Effector memory CD4-positive, alpha-beta T cell (primary cell): ENCODE results near the gene SEC14L5.

Experiments used
- DNase-seq, 3 donors: peaks; one replicate each; pipeline ENCODE4 v3.0.0-alpha.2; 2020
- H3K27ac ChIP-seq: 2 replicates; pipeline ENCODE4 v1.7.0; 2013; ENCODE audit warnings: mild to moderate bottlenecking, low read length, moderate library complexity; ENCODE audit not compliant: insufficient read depth, poor library complexity, severe bottlenecking
- H3K27me3 ChIP-seq: replicated peaks from 2 replicates; pipeline ENCODE4 v1.7.0; 2013; ENCODE audit warnings: mild to moderate bottlenecking, low read length; ENCODE audit not compliant: insufficient read depth, control insufficient read depth, poor library complexity, severe bottlenecking
- H3K36me3 ChIP-seq: 2 replicates; pipeline ENCODE4 v1.7.0; 2013; ENCODE audit warnings: mild to moderate bottlenecking, low read length, moderate library complexity; ENCODE audit not compliant: control insufficient read depth, insufficient read depth
- H3K4me1 ChIP-seq: 2 replicates; pipeline ENCODE4 v1.7.0; 2013; ENCODE audit warnings: low read length, mild to moderate bottlenecking; ENCODE audit not compliant: control insufficient read depth, insufficient read depth, poor library complexity, severe bottlenecking
- H3K4me3 ChIP-seq: 2 replicates; pipeline ENCODE4 v1.7.0; 2013; ENCODE audit warnings: low read length, low read depth, mild to moderate bottlenecking; ENCODE audit not compliant: insufficient read depth, poor library complexity, severe bottlenecking
- H3K9me3 ChIP-seq: 2 replicates; pipeline ENCODE4 v1.7.0; 2013; ENCODE audit warnings: mild to moderate bottlenecking, low read length, moderate library complexity; ENCODE audit not compliant: control insufficient read depth

SEC14L5 gene

DNA sequence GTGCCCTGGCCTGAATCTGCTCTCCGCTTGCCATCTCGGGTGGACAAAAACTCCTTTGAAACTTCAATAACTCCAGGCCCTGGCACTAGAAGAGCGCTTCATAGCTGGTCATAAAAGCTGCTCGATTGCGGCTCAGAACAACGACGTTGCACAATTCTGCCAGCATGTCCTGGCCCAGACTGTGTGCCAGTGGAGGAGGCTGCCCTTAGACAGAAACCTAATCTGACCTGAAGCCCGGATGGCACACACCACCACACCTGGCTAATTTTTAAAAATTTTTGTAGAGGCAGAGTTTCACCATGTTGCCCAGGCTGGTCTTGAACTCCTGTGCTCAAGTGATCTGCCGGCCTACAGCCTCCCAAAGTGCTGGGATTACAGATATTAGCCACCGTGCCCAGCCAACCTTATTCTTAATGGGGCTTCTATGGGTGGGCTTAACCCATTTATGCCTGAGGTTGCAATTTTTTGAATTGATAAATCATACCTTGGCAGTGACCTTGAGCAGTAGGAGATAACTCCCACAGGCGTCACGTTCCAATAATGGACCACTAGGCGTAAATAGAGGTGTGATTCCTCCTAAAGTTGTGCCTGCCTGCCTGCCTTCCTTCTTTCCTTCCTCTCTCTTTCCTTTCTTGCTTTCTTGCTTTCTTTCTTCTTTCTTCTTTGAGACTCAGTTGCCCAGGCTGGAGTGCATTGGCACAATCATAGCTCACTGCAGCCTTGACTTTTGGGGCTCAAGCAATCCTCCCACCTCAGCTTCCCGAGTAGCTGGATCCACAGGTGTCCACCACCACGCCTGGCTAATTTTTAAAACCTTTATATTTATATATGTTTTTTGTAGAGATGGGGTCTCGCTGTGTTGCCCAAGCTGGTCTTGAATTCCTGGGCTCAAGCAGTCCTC is 20.1 kb upstream of the SEC14L5 start:
- Histone ChIP-seq H3K4me3 (no peak overlapping the region), H3K27me3 (no peaks in the 10 kb centered on the region), H3K36me3 (no peaks in the 10 kb centered on the region), H3K27ac (no peak overlapping the region), H3K4me1 (peaks cover 7% of the 10 kb centered on the region), H3K9me3 (no peaks in the 10 kb centered on the region)
- DNase-seq, result no peak

DNA sequence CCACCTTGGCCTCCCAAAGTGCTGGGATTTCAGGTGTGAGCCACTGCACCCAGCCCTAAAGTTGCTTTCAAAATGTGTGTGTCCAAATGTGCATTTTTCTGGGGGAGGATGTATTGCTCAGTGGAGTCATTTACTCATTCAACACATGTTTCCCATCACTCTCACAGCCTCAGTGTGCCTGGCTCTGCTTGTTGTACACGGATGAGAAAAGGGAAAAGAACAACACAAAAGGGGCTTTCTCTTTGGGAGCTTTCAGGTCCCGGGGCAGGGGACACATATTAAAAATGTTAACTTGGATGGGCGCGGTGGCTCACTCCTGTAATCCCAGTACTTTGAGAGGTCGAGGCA is 19.5 kb upstream of the SEC14L5 start:
- Histone ChIP-seq H3K4me1 (peaks cover 7% of the 10 kb centered on the region), H3K9me3 (no peaks in the 10 kb centered on the region), H3K4me3 (no peak overlapping the region), H3K27me3 (no peaks in the 10 kb centered on the region), H3K36me3 (no peaks in the 10 kb centered on the region), H3K27ac (no peak overlapping the region)
- DNase-seq, result no peak

- H3K36me3 ChIP-seq, result no peaks in the 10 kb centered on the region
- no peaks in the 10 kb centered on the region for H3K9me3 ChIP-seq
- no peak overlapping the region for H3K4me3 ChIP-seq
- no peaks in the 10 kb centered on the region for H3K27me3 ChIP-seq
- H3K4me1 ChIP-seq, result peaks cover 7% of the 10 kb centered on the region
- no peak overlapping the region for H3K27ac ChIP-seq
- DNase-seq, result no peak
Measured at GRCh38 chr16:4940719-4941118, 17.4 kb upstream of the SEC14L5 start.

DNA sequence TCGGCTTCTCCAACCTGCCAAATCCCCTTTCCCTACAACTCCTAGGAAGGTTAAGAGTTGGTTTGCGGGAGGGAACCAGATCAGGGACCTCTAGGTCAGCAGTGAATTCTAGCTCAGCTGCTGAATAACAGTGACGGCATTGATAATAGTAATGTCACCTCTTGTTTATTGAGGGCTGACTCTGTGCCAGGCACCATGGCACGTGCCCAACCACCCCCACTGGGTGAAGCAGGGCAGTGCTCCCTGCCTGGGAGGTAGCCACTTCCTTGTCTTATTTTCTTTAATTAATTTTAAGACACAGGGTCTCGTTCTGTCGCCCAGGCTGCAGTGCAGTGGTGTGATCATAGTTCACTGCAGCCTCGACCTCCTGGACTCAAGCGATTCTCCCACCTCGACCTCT is 15.6 kb upstream of the SEC14L5 start:
- Histone ChIP-seq H3K36me3 (no peaks in the 10 kb centered on the region), H3K4me1 (no peaks in the 10 kb centered on the region), H3K27ac (no peak overlapping the region), H3K4me3 (no peak overlapping the region), H3K9me3 (no peaks in the 10 kb centered on the region), H3K27me3 (no peaks in the 10 kb centered on the region)
- no peak for DNase-seq

GRCh38 chr16:4944333-4945281 is 13.5 kb upstream of the SEC14L5 start:
- Histone ChIP-seq H3K4me1 (no peaks in the 10 kb centered on the region), H3K4me3 (no peak overlapping the region), H3K27ac (no peak overlapping the region)

GRCh38 chr16:4945560-4946502 is 12.3 kb upstream of the SEC14L5 start:
- Histone ChIP-seq H3K27me3 (no peaks in the 10 kb centered on the region), H3K9me3 (no peaks in the 10 kb centered on the region), H3K4me1 (no peaks in the 10 kb centered on the region), H3K36me3 (no peaks in the 10 kb centered on the region), H3K4me3 (no peak overlapping the region), H3K27ac (no peak overlapping the region)
- no peak for DNase-seq

More at GRCh38 chr16:4944333-4945281, 13.5 kb upstream of the SEC14L5 start:
- H3K27me3 ChIP-seq, result no peaks in the 10 kb centered on the region
- no peaks in the 10 kb centered on the region for H3K9me3 ChIP-seq
- DNase-seq, result no peak
- no peaks in the 10 kb centered on the region for H3K36me3 ChIP-seq

DNA sequence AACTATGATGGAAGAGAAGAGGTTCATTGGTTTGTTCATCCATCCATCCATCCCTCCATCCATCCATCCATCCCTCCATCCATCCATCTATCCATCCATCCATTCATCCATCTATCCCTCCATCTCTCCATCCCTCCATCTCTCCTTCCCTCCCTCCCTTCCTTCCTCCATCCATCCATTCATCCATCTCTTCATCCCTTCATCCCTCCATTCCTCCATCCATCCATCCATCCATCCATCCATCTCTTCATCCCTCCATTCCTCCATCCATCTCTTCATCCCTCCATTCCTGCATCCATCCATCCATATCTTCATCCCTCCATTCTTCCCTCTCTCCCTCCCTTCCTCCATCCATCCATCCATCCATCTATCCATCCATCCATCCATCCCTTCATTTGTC is 11.2 kb upstream of the SEC14L5 start:
- H3K27ac ChIP-seq, result no peak overlapping the region

DNA sequence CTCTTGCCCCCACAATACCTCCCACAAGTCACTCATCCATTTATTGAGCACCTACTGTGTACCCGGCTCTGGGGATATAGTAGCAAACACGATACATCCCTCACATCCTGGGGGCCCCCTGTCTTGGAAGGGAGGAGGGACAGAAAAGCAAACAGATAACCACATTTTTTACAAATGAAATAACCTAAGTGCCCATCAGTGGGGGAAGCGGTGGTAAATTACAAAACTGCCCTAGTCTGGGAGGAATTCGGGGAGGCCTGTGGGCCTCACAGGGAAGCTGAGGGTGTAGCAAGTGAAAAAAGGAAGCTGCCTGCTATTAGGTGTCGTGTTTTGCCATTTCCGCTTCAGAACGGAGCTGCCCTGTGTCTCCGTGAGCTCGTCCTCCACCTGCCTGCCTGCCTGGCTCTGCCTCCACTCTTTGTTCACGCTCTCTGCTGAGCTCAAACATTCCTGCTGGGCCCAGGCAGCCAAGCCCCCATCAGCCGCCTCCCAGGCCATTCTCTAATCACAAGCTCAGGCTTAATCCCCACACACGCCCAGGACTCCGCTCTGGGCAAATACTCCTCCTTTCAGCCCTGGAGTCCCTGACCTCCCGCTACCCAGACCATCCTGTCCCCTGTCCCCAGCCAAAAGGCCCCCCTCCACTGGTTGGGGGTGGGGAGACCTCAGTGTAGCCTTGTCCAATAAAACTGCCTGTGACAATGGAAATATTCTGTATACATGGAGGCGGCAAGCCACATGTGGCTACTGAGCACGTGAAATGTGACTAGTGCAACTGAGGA is 10.2 kb upstream of the SEC14L5 start:
- Histone ChIP-seq H3K9me3 (no peaks in the 10 kb centered on the region), H3K27ac (no peak overlapping the region), H3K36me3 (no peaks in the 10 kb centered on the region), H3K27me3 (no peaks in the 10 kb centered on the region), H3K4me3 (no peak overlapping the region), H3K4me1 (no peaks in the 10 kb centered on the region)
- no peak for DNase-seq

More for the DNA sequence above, 11.2 kb upstream of the SEC14L5 start:
- Histone ChIP-seq H3K36me3 (no peaks in the 10 kb centered on the region), H3K27me3 (no peaks in the 10 kb centered on the region), H3K4me1 (no peaks in the 10 kb centered on the region), H3K9me3 (no peaks in the 10 kb centered on the region), H3K4me3 (no peak overlapping the region)
- DNase-seq, result no peak
